Measurements from ENCODE around the gene CHCHD6. TPM values are rescaled to one million over a fixed set of nuclear protein-coding genes. Genes with fewer than 3 reads are reported as not detected.

CHCHD6 gene
- total RNA-seq, 1 experiment from 2014 or later: 36.3 TPM

GRCh38 chr3:126661532-126662364, 42.3 kb upstream of the CHCHD6 start:
- peaks cover 0 to 10% of the 10 kb centered on the region in 2 experiments; a peak in 1 of 4 replicates for H3K9me3 ChIP-seq (ENCODE audit: control insufficient read depth in 1 of 2, insufficient read depth in 1 of 2, low read depth in 1 of 2, low read length in 2 of 2)
- H3K9ac ChIP-seq (ENCODE audit: low read length): no peak overlapping the region
- no peak overlapping the region for H3K4me2 ChIP-seq (ENCODE audit: low read length)
- intact Hi-C loops (cut with micrococcal nuclease): loop anchor here (10.0 kb wide), 1 partner anchor 137 kb away; the partner anchor contains the start of gene CHST13
- no peak overlapping the region for H2AFZ ChIP-seq (ENCODE audit: low read depth, low read length, poor library complexity, severe bottlenecking)
- RAD21 ChIA-PET (ENCODE audit: low non-redundant PET in 1 of 2, low total read pairs in 2 of 2, uncharacterized antibody in 2 of 2, unreplicated experiment in 2 of 2): no interaction called here
- no TSS peak for BruUV-seq (replicated peaks)
- H3K36me3 ChIP-seq (ENCODE audit: control insufficient read depth in 1 of 2, insufficient read depth in 2 of 2, low read length in 2 of 2): no peaks in the 10 kb centered on the region
- no peaks in the 10 kb centered on the region for H3K27me3 ChIP-seq (ENCODE audit: insufficient read depth, low read length)
- POLR2A ChIA-PET: no interaction called here
- H3K9me2 ChIP-seq (ENCODE audit: insufficient read depth): no peaks in the 10 kb centered on the region
- CTCF ChIA-PET: no interaction called here
- no peak for DNase-seq (ENCODE audit: low read depth, low spot score)
- no peaks in the 10 kb centered on the region for H3K79me2 ChIP-seq (ENCODE audit: insufficient read depth, low read length)
- no peak for ATAC-seq
- H3K4me1 ChIP-seq (ENCODE audit: control insufficient read depth in 1 of 2, insufficient read depth in 2 of 2, low read length in 2 of 2): no peaks in the 10 kb centered on the region
- H3K4me3 ChIP-seq (replicated peaks in 1 of 2; ENCODE audit: low read depth in 1 of 2, low read length in 2 of 2): no peak overlapping the region
- H4K20me1 ChIP-seq (ENCODE audit: insufficient read depth): no peaks in the 10 kb centered on the region
- H3K27ac ChIP-seq (ENCODE audit: low read depth, low read length): no peak overlapping the region
- TF ChIP-seq ELF1 (IDR thresholded peaks at IDR 0.05; ENCODE audit: borderline replicate concordance, low read depth) (no peak), SRF (IDR thresholded peaks at IDR 0.05; ENCODE audit: low read depth) (no peak), CBX3 (IDR thresholded peaks at IDR 0.05; ENCODE audit: low read depth) (no peak), ATF3 (IDR thresholded peaks at IDR 0.05) (no peak), MAX (IDR thresholded peaks at IDR 0.05) (no peak), SP1 (IDR thresholded peaks at IDR 0.05; ENCODE audit: low read depth) (no peak), TCF7L2 (IDR thresholded peaks at IDR 0.05; ENCODE audit: borderline replicate concordance, extremely low read depth, insufficient read depth, insufficient read length) (no peak), RAD21 (IDR thresholded peaks at IDR 0.05; ENCODE audit: low read depth) (no peak), FOSL1 (IDR thresholded peaks at IDR 0.05; ENCODE audit: low read depth) (no peak), ZBTB33 (IDR thresholded peaks at IDR 0.05; ENCODE audit: extremely low read depth, insufficient replicate concordance, low read length) (no peak)

Measured in HCT116 (cell line).